ENCODE measurements around the gene TMEM145.
"Not testable (repeated sequence)": the region's sequence is repeated elsewhere in the genome, so short reads cannot be mapped to it uniquely, and the experiment has no call there.

GRCh38 chr19:42339922-42340321, 26.8 kb downstream of the TMEM145 start:
- not testable (repeated sequence) for TF ChIP-seq EZH2 (optimal IDR thresholded peaks at IDR 0.05; ENCODE audit: low read depth, low read length); CTCF (IDR thresholded peaks at IDR 0.05; ENCODE audit: low read length); EZH2phosphoT487 (IDR thresholded peaks at IDR 0.05; ENCODE audit: low read length)

Measured in MM.1S (cell line).